IMR-90 (cell line): ENCODE results near the gene OR9A2. TPM values are rescaled to one million over a fixed set of nuclear protein-coding genes. Genes with fewer than 3 reads are reported as not detected.

ENCODE experiments used
- ATAC-seq: fragments of 200-7000 bp; cut with Tn5 transposase; 2 replicates; pipeline ENCODE4 v1.9.1; 2020; ENCODE audit warnings: low read depth, mild to moderate bottlenecking, moderate library complexity
- BruUV-seq: library from RNA; stranded (reverse); fragments of 400-500 nt; replicated peaks from 2 replicates; lab custom pipeline; 2021; lab: Mats Ljungman, UMichigan
- CTCF ChIA-PET: fragments of 300-600 bp; formaldehyde crosslinking; extraction: SDS; loops from one replicate; lab custom pipeline; 2021; ENCODE audit warnings: antibody characterized with exemption; lab: Yijun Ruan, JAX
- POLR2A ChIA-PET: fragments of 300-600 bp; sonication (Branson Sonifier 250); formaldehyde crosslinking; loops from one replicate; lab custom pipeline; 2022; ENCODE audit warnings: antibody characterized with exemption; ENCODE audit not compliant: unreplicated experiment; lab: Charles Lee
- DNase-seq: peaks from one replicate; pipeline ENCODE4 v3.0.0; 2013
- H2AFZ ChIP-seq: replicated peaks from 2 replicates; pipeline ENCODE3; 2013; ENCODE audit warnings: low read length, mild to moderate bottlenecking; ENCODE audit not compliant: poor library complexity
- H2AK5ac ChIP-seq: 2 replicates; pipeline ENCODE4 v1.6.1; 2013; ENCODE audit warnings: low read depth, low read length, inconsistent platforms
- H2AK9ac ChIP-seq: replicated peaks from 2 replicates; pipeline ENCODE3; 2013; ENCODE audit warnings: mild to moderate bottlenecking, low read depth, low read length, moderate library complexity; ENCODE audit not compliant: poor library complexity
- H2BK120ac ChIP-seq: 2 replicates; pipeline ENCODE4 v1.6.1; 2013; ENCODE audit warnings: low read depth, low read length, inconsistent platforms
- H2BK15ac ChIP-seq: 3 replicates; pipeline ENCODE4 v1.6.1; 2013; ENCODE audit warnings: low read depth, low read length, inconsistent platforms
- H2BK20ac ChIP-seq: 2 replicates; pipeline ENCODE4 v1.6.1; 2013; ENCODE audit warnings: low read depth, mild to moderate bottlenecking, inconsistent platforms, low read length, moderate library complexity
- H2BK5ac ChIP-seq: 2 replicates; pipeline ENCODE4 v1.6.1; 2013; ENCODE audit warnings: mild to moderate bottlenecking, low read depth, low read length, inconsistent platforms; ENCODE audit not compliant: poor library complexity, severe bottlenecking
- H3K14ac ChIP-seq: replicated peaks from 2 replicates; pipeline ENCODE4 v1.6.1; 2013; ENCODE audit warnings: low read depth, low read length, inconsistent platforms
- H3K18ac ChIP-seq: 2 replicates; pipeline ENCODE4 v1.6.1; 2013; ENCODE audit warnings: low read depth, low read length, control low read depth
- H3K23ac ChIP-seq: 2 replicates; pipeline ENCODE4 v1.6.1; 2013; ENCODE audit warnings: low read depth, low read length, inconsistent platforms
- H3K27ac ChIP-seq: 2 replicates; pipeline ENCODE4 v1.5.1; 2013; ENCODE audit warnings: mild to moderate bottlenecking, control low read depth, low read length; ENCODE audit not compliant: insufficient read depth
- H3K27me3 ChIP-seq: 2 replicates; pipeline ENCODE4 v1.6.1; 2013; ENCODE audit warnings: low read length; ENCODE audit not compliant: control insufficient read depth, insufficient read depth
- H3K36me3 ChIP-seq: 2 replicates; pipeline ENCODE4 v1.6.1; 2013; ENCODE audit warnings: low read length, mixed read lengths; ENCODE audit not compliant: control insufficient read depth, insufficient read depth
- H3K4ac ChIP-seq: 2 replicates; pipeline ENCODE4 v1.6.1; 2013; ENCODE audit warnings: low read depth, low read length, inconsistent platforms
- H3K4me1 ChIP-seq: 2 replicates; pipeline ENCODE4 v1.6.1; 2013; ENCODE audit warnings: low read length, mixed read lengths; ENCODE audit not compliant: control insufficient read depth, insufficient read depth
- H3K4me2 ChIP-seq: 2 replicates; pipeline ENCODE4 v1.6.1; 2013; ENCODE audit warnings: low read depth, mild to moderate bottlenecking, control low read depth, low read length, moderate library complexity
- H3K4me3 ChIP-seq: 2 replicates; pipeline ENCODE4 v1.5.1; 2013; ENCODE audit warnings: low read depth, mild to moderate bottlenecking, control low read depth, low read length, moderate library complexity; ENCODE audit not compliant: insufficient read depth
- H3K56ac ChIP-seq: 2 replicates; pipeline ENCODE4 v1.6.1; 2013; ENCODE audit warnings: low read length, inconsistent platforms; ENCODE audit not compliant: insufficient read depth; ENCODE audit errors: extremely low read depth
- H3K79me1 ChIP-seq, 2 experiments: 2 replicates each; pipeline ENCODE4 v1.6.1; 2013; ENCODE audit warnings: low read length in 2 of 2, inconsistent platforms in 1 of 2, low read depth in 1 of 2
- H3K9ac ChIP-seq: 2 replicates; pipeline ENCODE4 v1.6.1; 2013; ENCODE audit warnings: low read depth, low read length, control low read depth
- H3K9me1 ChIP-seq: 2 replicates; pipeline ENCODE4 v1.6.1; 2013; ENCODE audit warnings: low read length, inconsistent platforms; ENCODE audit not compliant: insufficient read depth
- H3K9me3 ChIP-seq: 2 replicates; pipeline ENCODE4 v1.6.1; 2013; ENCODE audit warnings: low read length; ENCODE audit not compliant: control insufficient read depth, insufficient read depth
- H4K20me1 ChIP-seq: 2 replicates; pipeline ENCODE4 v1.6.1; 2013; ENCODE audit warnings: low read length, inconsistent platforms; ENCODE audit not compliant: insufficient read depth
- H4K5ac ChIP-seq: 2 replicates; pipeline ENCODE4 v1.6.1; 2013; ENCODE audit warnings: mild to moderate bottlenecking, low read depth, low read length, control low read depth
- H4K8ac ChIP-seq, 2 experiments: 2 replicates each; pipeline ENCODE4 v1.6.1; 2013; ENCODE audit warnings: low read depth in 2 of 2, low read length in 2 of 2, control low read depth in 1 of 2, inconsistent platforms in 1 of 2
- H4K91ac ChIP-seq: 2 replicates; pipeline ENCODE4 v1.6.1; 2013; ENCODE audit warnings: low read depth, low read length, inconsistent platforms; ENCODE audit not compliant: insufficient read depth
- RCOR1 ChIP-seq: IDR thresholded peaks from 2 replicates; pipeline ENCODE4 v1.6.1; 2012; ENCODE audit warnings: mild to moderate bottlenecking, low read length, improper control_type of control experiment; ENCODE audit not compliant: insufficient replicate concordance
- WGBS, 2 experiments: methylation state at CpG; one replicate each; pipeline versions ENCODE4 v1.1.5 to v1.1.7; 2013; ENCODE audit warnings: missing lambda C conversion rate in 2 of 2; ENCODE audit not compliant: insufficient read length in 1 of 2; ENCODE audit errors: extremely low coverage in 2 of 2; 5-methylcytosine and 5-hydroxymethylcytosine counted together
- dilution Hi-C: fragments of 300-500 bp; cut with HindIII; formaldehyde crosslinking; loops from one replicate; pipeline ENCODE4 v1.14.3; 2018; ENCODE audit warnings: low sequenced_read_pairs; ENCODE audit not compliant: unreplicated experiment
- in situ Hi-C: fragments of 300-500 bp; cut with MboI; formaldehyde crosslinking; loops from 3 replicates; pipeline ENCODE4 v1.14.3; 2019; ENCODE audit warnings: low sequenced_read_pairs, inconsistent platforms, mixed read lengths
- intact Hi-C: fragments of 100-400 bp; cut with micrococcal nuclease; formaldehyde crosslinking; loops from 2 replicates; pipeline ENCODE4 v1.10.0; 2022
- polyA plus RNA-seq, 3 experiments: library from polyadenylated mRNA; depleted of rRNA; stranded (reverse); fragments of >200 nt; gene quantifications; 2 replicates each; pipeline ENCODE4 v1.2.3, GENCODE V29; 2012; ENCODE audit warnings: low replicate concordance in 1 of 3
- total RNA-seq: library from RNA; depleted of rRNA; stranded (reverse); fragments of >200 nt; gene quantifications from 2 replicates; pipeline ENCODE4 v1.2.3, GENCODE V29; 2012

Gene OR9A2
- total and polyA plus RNA-seq, 2 of the 4 experiments (the other 2 are of a cell fraction): not detected

GRCh38 chr7:143054621-143055020 lies 27.7 kb upstream of the OR9A2 start:
- intact Hi-C loops (no loop called here), in situ Hi-C loops (no loop called here), dilution Hi-C loops (no loop called here)
- Histone ChIP-seq H2AK5ac (no peak overlapping the region), H4K91ac (no peak overlapping the region), H3K79me1 (no peaks in the 10 kb centered on the region), H3K4ac (no peak overlapping the region), H2BK20ac (no peak overlapping the region), H2BK120ac (no peak overlapping the region), H3K9me1 (no peaks in the 10 kb centered on the region), H3K56ac (no peak overlapping the region), H4K8ac (no peak overlapping the region), H3K14ac (no peak overlapping the region), H2BK15ac (no peak overlapping the region), H3K4me1 (no peaks in the 10 kb centered on the region), H4K20me1 (no peaks in the 10 kb centered on the region), H3K36me3 (no peaks in the 10 kb centered on the region), H3K9ac (no peak overlapping the region), H2AK9ac (no peak overlapping the region), H3K27ac (no peak overlapping the region), H4K5ac (no peak overlapping the region), H3K27me3 (no peaks in the 10 kb centered on the region), H3K9me3 (peaks cover 9% of the 10 kb centered on the region; the same call in 1 of the 2 replicates), H3K23ac (no peak overlapping the region), H3K4me3 (no peak overlapping the region), H2BK5ac (no peak overlapping the region), H3K4me2 (no peak overlapping the region), H3K18ac (no peak overlapping the region), H2AFZ (no peak overlapping the region)
- no CpG with 5 or more reads among the region's 3 CpGs for WGBS, 2 experiments
- POLR2A ChIA-PET: no interaction called here
- ATAC-seq (no peak), DNase-seq (no peak)
- BruUV-seq: no TSS peak
- CTCF ChIA-PET: no interaction called here
- TF ChIP-seq RCOR1: no peak
